Measurements from ENCODE around the gene AKAP13. TPM values are rescaled to one million over a fixed set of nuclear protein-coding genes. Genes with fewer than 3 reads are reported as not detected.

The AKAP13 gene
- total RNA-seq, 1 donor from 2014 or later = 145 TPM

GRCh38 chr15:85576392-85576791 lies 196.0 kb downstream of the AKAP13 start:
- no peak for DNase-seq
- no peaks in the 10 kb centered on the region for H3K36me3 Mint-ChIP-seq (ENCODE audit: unreplicated experiment)
- TF ChIP-seq CTCF (IDR thresholded peaks at IDR 0.05; ENCODE audit: partially characterized antibody, unreplicated experiment) = no peak
- H3K4me1 Mint-ChIP-seq (ENCODE audit: low read depth, unreplicated experiment) = peaks cover 25% of the 10 kb centered on the region
- H3K4me3 Mint-ChIP-seq (ENCODE audit: unreplicated experiment) = no peak overlapping the region
- peaks cover 7% of the 10 kb centered on the region for H3K27me3 Mint-ChIP-seq (ENCODE audit: unreplicated experiment)
- no peak overlapping the region for H3K27ac Mint-ChIP-seq (ENCODE audit: unreplicated experiment)
- H3K9me3 Mint-ChIP-seq (ENCODE audit: unreplicated experiment) = peaks cover 2% of the 10 kb centered on the region

GRCh38 chr15:85578941-85579701 lies 198.7 kb downstream of the AKAP13 start:
- Mint-ChIP-seq H3K4me3 (ENCODE audit: unreplicated experiment) (peak overlapping the region; percentile 41), H3K36me3 (ENCODE audit: unreplicated experiment) (no peaks in the 10 kb centered on the region), H3K27me3 (ENCODE audit: unreplicated experiment) (peaks cover 16% of the 10 kb centered on the region), H3K27ac (ENCODE audit: unreplicated experiment) (peak overlapping the region; percentile 41), H3K4me1 (ENCODE audit: low read depth, unreplicated experiment) (peaks cover 48% of the 10 kb centered on the region), H3K9me3 (ENCODE audit: unreplicated experiment) (peaks cover 13% of the 10 kb centered on the region)
- DNase-seq = no peak
- no peak for TF ChIP-seq CTCF (IDR thresholded peaks at IDR 0.05; ENCODE audit: partially characterized antibody, unreplicated experiment)

GRCh38 chr15:85579957-85580694 lies 199.7 kb downstream of the AKAP13 start:
- TF ChIP-seq CTCF (IDR thresholded peaks at IDR 0.05; ENCODE audit: partially characterized antibody, unreplicated experiment) = no peak
- DNase-seq = no peak
- peaks cover 13% of the 10 kb centered on the region for H3K9me3 Mint-ChIP-seq (ENCODE audit: unreplicated experiment)
- H3K4me3 Mint-ChIP-seq (ENCODE audit: unreplicated experiment) = no peak overlapping the region
- no peak overlapping the region for H3K27ac Mint-ChIP-seq (ENCODE audit: unreplicated experiment)
- H3K4me1 Mint-ChIP-seq (ENCODE audit: low read depth, unreplicated experiment) = peaks cover 57% of the 10 kb centered on the region
- H3K36me3 Mint-ChIP-seq (ENCODE audit: unreplicated experiment) = no peaks in the 10 kb centered on the region
- H3K27me3 Mint-ChIP-seq (ENCODE audit: unreplicated experiment) = peaks cover 16% of the 10 kb centered on the region

GRCh38 chr15:85580879-85581278 lies 200.5 kb downstream of the AKAP13 start:
- Mint-ChIP-seq H3K9me3 (ENCODE audit: unreplicated experiment) (peaks cover 16% of the 10 kb centered on the region), H3K4me3 (ENCODE audit: unreplicated experiment) (no peak overlapping the region), H3K27ac (ENCODE audit: unreplicated experiment) (peak overlapping the region; percentile 92), H3K36me3 (ENCODE audit: unreplicated experiment) (no peaks in the 10 kb centered on the region), H3K27me3 (ENCODE audit: unreplicated experiment) (peaks cover 16% of the 10 kb centered on the region), H3K4me1 (ENCODE audit: low read depth, unreplicated experiment) (peaks cover 63% of the 10 kb centered on the region)
- no peak for DNase-seq
- no peak for TF ChIP-seq CTCF (IDR thresholded peaks at IDR 0.05; ENCODE audit: partially characterized antibody, unreplicated experiment)

- H3K9me3 Mint-ChIP-seq (ENCODE audit: unreplicated experiment) = peaks cover 16% of the 10 kb centered on the region
- peak overlapping the region; percentile 92 for H3K27ac Mint-ChIP-seq (ENCODE audit: unreplicated experiment)
- DNase-seq = no peak
- H3K36me3 Mint-ChIP-seq (ENCODE audit: unreplicated experiment) = no peaks in the 10 kb centered on the region
- peaks cover 66% of the 10 kb centered on the region for H3K4me1 Mint-ChIP-seq (ENCODE audit: low read depth, unreplicated experiment)
- H3K27me3 Mint-ChIP-seq (ENCODE audit: unreplicated experiment) = peaks cover 16% of the 10 kb centered on the region
- TF ChIP-seq CTCF (IDR thresholded peaks at IDR 0.05; ENCODE audit: partially characterized antibody, unreplicated experiment) = no peak
- peak overlapping the region; percentile 66 for H3K4me3 Mint-ChIP-seq (ENCODE audit: unreplicated experiment)
Measured at GRCh38 chr15:85581495-85581894, 201.1 kb downstream of the AKAP13 start.
